Measurements from ENCODE around the gene ARPC5.
"Not testable (repeated sequence)": the region's sequence is repeated elsewhere in the genome, so short reads cannot be mapped to it uniquely, and the experiment has no call there.

The ARPC5 gene

DNA sequence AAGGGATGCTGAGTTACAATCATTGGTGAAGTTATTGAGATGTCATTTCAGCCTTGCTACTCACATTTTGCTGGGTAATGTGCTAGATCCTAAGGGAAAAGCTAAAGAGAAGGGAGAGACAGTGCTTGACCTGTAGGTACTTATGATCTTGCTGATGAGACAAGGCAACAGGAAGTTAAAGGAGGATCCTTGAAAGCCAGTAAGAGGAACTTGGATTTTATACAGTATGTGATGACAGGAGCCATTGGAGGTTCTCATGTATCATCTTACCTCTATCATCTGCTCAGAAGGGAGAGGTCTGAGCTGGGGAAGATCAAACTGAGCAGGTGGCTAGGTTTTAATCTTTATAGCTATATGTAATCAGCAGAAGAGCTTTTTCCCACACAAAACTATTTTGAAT, 11.2 kb upstream of the ARPC5 start:
- no peak for DNase-seq (ENCODE audit: low read depth in 2 of 2)

DNA sequence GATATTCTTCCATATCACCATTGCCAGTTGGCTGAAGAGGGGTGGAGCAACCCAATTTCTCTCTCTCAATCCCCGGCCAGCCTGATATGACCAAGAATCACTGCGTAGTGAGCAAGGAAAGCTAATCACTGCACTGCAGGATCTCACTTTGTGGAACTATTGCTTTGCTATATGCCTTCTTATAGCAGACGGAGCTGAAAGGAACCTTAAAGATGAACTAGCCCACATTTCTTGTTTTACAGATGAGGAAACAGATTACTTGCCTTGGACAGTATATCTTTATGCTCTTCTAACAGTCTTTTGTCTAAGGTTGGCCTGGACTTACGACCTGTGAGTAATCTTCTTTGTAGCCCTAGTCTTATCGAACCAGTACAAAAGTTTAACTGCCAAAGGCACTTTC, 9.9 kb upstream of the ARPC5 start:
- no peak for DNase-seq (ENCODE audit: low read depth in 2 of 2)

- no peak for DNase-seq (ENCODE audit: low read depth in 2 of 2)
These were observed 6.6 kb upstream of the ARPC5 start for GRCh38 chr1:183642166-183642565.

- DNase-seq (ENCODE audit: low read depth in 2 of 2): no peak
These were observed 4.6 kb upstream of the ARPC5 start for GRCh38 chr1:183640193-183640592.

DNA sequence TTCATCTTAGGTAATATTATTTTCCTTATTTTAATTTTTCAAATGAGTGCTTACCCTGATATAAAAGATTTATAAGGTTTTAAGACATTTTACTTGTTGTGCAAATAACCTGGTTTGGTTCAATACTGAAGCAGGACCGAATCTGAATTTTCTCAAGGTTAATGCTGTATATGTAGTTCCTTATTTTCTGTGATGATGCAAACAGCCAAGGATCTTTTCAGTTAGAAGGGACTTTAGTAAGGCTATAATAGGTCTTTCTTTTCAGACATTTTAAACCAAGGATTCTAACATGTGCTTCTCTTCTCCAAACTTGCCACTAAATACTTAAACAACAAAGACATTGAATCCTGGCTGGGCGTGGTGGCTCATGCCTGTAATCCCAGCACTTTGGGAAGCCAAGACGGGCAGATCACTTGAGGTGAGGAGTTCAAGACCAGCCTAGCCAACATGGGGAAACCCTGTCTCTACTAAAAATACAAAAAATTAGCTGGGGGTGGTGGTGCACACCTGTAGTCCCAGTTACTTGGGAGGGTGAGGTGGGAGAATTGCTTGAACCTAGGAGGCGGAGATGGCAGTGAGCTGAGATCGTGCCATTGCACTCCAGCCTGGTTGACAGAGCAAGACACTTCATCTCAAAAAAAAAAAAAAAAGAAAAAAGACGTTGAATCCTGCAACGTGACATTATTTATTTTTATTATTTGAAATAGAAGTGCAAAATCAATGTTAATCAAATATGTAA, 3.2 kb upstream of the ARPC5 start:
- no peak for DNase-seq (ENCODE audit: low read depth in 2 of 2)

GRCh38 chr1:183636783-183637182, 1.2 kb upstream of the ARPC5 start:
- DNase-seq (ENCODE audit: low read depth in 2 of 2): no peak

GRCh38 chr1:183636334-183636682, 725 bp upstream of the ARPC5 start:
- DNase-seq (ENCODE audit: low read depth in 2 of 2): no peak

- no peak for DNase-seq (ENCODE audit: low read depth in 2 of 2)
These were observed 431 bp downstream of the ARPC5 start for GRCh38 chr1:183635099-183635605.

DNA sequence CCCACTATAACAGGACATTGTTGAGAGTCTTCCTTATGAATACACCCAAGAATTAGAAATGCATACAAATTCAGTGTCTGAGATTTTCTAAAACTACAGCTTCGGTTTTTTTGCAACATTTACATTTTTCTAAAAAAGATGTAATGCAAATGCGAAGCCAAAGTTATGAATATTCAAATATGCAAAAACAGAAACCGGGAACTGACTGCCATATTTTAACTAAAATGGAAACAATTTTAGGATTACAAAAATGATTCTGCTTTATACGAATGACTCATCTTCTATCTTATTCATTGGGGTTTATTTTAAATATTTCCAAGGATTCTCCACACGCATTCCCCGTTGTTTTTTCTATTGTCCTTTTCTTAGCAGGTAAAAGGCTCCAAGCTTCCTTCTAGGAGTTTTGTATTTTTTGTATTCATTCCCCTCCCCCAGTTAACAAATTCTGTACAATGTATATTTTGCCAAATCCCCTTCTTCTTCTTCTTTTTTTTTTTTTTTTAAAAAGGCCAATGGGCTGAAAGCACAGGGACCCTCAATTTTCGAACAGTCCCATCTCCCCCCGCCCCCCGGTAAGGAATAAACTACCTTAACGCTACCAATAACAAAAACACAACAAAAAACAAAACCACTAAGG, 1.0 kb downstream of the ARPC5 start:
- DNase-seq (ENCODE audit: low read depth in 2 of 2): no peak

- DNase-seq (ENCODE audit: low read depth in 2 of 2): peak; percentile 86 to 87
These were observed 1.8 kb downstream of the ARPC5 start for GRCh38 chr1:183633676-183634343.

- DNase-seq (ENCODE audit: low read depth in 2 of 2): no peak
These were observed 2.6 kb downstream of the ARPC5 start for GRCh38 chr1:183632964-183633363.

- DNase-seq (ENCODE audit: low read depth in 2 of 2): peak; percentile 50 to 58
These were observed 3.5 kb downstream of the ARPC5 start for GRCh38 chr1:183632114-183632513.

GRCh38 chr1:183630748-183631147, 4.8 kb downstream of the ARPC5 start:
- no peak for DNase-seq (ENCODE audit: low read depth in 2 of 2)

DNA sequence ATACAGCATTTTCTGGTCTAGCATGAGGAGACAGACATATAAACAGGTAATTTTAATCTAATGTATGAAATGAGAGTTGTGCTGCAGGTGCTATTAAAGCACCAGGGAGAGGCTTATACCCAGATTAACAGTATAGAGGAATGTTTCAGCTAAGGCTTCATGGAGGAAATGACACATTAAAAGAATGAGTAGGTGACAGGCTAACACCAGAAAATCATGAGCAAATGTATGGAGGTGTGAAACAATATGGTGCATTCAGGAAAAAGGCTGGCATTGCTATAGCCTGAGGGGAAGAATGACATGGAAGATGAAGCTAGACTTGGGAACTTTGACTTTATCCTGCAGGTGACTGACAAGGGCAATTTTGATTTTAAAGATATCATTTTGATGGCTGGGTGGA, 7.0 kb downstream of the ARPC5 start:
- DNase-seq (ENCODE audit: low read depth in 2 of 2): no peak

DNA sequence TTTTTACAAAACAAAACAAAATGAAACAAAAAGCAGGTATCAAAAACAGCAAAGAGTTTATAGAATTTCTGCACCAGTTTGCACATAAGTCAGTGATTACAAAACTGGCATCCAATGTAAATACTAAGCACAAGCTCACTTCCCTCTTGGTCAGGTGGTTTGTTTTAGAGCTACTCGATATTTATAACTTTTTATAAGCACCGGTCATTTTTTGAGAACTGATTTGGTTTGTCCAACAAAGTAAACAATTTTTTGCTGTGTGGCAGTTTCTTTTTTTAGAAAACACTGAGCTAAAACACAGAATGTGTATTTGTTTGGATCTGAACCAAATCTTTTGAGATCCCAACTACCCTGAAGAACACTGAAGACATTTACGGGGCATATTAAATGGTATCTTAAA, 9.3 kb downstream of the ARPC5 start:
- not testable (repeated sequence) for DNase-seq (ENCODE audit: low read depth in 2 of 2)

GRCh38 chr1:183622884-183623785, 12.4 kb downstream of the ARPC5 start:
- DNase-seq (ENCODE audit: low read depth in 2 of 2): no peak

DNA sequence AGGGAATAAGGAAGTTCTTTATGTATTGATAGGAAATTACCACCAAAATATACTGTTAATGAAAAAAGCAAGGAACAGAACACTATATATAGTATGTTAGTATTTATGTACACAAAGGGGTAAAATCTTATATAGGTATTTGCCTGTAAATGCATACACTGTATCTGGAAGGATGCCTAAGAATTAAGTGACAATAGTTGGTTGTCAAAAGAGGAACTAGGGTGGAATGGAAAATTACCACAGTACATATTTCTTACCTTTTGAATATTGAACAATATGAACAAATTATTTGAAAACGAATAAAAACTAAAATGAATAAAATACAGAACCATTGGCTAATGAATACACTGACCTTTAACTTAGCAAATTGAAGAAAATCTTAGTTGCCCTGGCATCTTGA, 13.6 kb downstream of the ARPC5 start:
- no peak for DNase-seq (ENCODE audit: low read depth in 2 of 2)

DNA sequence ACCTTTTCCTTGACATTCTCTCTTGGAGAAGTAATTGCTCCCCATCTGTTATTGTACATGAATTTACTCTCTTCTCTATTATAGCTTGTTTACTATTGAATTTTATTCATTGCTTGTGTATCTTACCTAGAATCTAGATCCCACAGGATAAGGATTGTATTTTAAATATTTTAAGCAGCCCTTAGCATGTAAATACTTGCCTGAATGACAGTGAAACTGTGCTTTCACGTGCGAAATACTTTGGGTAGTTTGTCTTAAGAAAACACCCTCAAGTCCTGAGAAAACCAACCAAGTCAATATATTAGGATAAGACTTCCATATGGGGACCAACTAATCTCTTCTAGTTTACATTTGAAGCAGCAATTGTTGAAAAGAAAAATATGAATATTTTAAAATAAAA, 15.3 kb downstream of the ARPC5 start:
- no peak for DNase-seq (ENCODE audit: low read depth in 2 of 2)

GRCh38 chr1:183619781-183620180, 15.8 kb downstream of the ARPC5 start:
- DNase-seq (ENCODE audit: low read depth in 2 of 2): no peak

GRCh38 chr1:183618202-183618601, 17.4 kb downstream of the ARPC5 start:
- DNase-seq (ENCODE audit: low read depth in 2 of 2): not testable (repeated sequence)

DNA sequence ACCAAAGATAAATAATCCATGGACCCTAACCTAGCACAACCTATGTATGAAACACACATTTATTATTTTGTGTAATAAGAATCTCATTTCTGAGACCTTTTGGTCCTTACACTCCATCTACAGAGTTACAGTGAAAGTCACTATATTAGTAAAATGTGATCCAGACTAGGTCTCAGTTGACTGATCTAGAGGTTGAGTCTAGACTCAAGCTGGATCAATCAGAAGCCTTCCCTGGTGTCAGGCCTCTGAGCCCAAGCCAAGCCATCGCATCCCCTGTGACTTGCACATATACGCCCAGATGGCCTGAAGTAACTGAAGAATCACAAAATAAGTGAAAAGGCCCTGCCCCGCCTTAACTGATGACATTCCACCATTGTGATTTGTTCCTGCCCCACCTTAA, 22.6 kb downstream of the ARPC5 start:
- not testable (repeated sequence) for DNase-seq (ENCODE audit: low read depth in 2 of 2)

DNA sequence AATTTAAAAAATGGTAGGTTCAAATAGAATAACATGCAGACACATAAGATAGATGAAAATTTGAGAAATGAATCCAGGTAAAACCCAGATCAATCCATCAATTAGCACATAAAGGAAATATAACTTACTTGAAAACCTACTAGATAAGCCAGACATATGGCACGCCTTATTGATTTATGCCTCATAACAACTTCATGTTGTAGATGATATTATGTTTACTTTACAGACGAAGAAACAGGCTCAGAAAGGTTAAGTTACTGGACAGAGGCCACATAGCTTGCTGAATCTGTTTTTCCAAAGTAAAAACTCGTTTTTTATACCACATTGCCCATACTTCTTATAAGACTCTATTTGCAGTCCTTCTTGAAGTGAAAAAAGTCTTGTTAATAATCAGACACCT, 23.2 kb downstream of the ARPC5 start:
- DNase-seq (ENCODE audit: low read depth in 2 of 2): no peak

Measured in fibroblast of skin of left quadriceps (primary cell).